Bronchus fibroblast of lung (primary cell): Measurements from ENCODE around the gene KDM4B. TPM values are rescaled to one million over a fixed set of nuclear protein-coding genes. Genes with fewer than 3 reads are reported as not detected.

Experiments
- total RNA-seq: library from RNA; depleted of rRNA; stranded (reverse); fragments of >200 nt; gene quantifications from 2 replicates; pipeline ENCODE4 v1.2.3, GENCODE V29; 2015

Gene KDM4B
- total RNA-seq = 9.2 and 9.6 TPM in 2 replicates

GRCh38 chr19:4968462-4969291, at the start of gene KDM4B:
Gene KDM4B (plus strand): TSS chr19:4969113. CDS start chr19:5032891, 63,778 bp downstream.

Other genes with a start within 250 kb of the KDM4B start
- gene DPP9, start 245.3 kb upstream of the KDM4B start, total RNA-seq = 70.6 and 71.8 TPM in 2 replicates
- gene FEM1A, start 177.4 kb upstream of the KDM4B start, total RNA-seq = 10.0 and 10.9 TPM in 2 replicates
- gene TICAM1, start 137.4 kb upstream of the KDM4B start, total RNA-seq = 2.7 and 3.0 TPM in 2 replicates
- 178 and 217 TPM in 2 replicates for gene PLIN3, start 101.4 kb upstream of the KDM4B start, total RNA-seq
- gene ARRDC5, start 66.2 kb upstream of the KDM4B start, total RNA-seq = not detected in 2 replicates
- gene UHRF1, start 59.6 kb upstream of the KDM4B start, total RNA-seq = 98.0 and 99.6 TPM in 2 replicates